ENCODE results near the gene SOS1. TPM values are rescaled to one million over a fixed set of nuclear protein-coding genes. Genes with fewer than 3 reads are reported as not detected.
"Not testable (repeated sequence)": the region's sequence is repeated elsewhere in the genome, so short reads cannot be mapped to it uniquely, and the experiment has no call there.

The SOS1 gene
- total RNA-seq, 1 donor from 2014 or later = 53.7 TPM

DNA sequence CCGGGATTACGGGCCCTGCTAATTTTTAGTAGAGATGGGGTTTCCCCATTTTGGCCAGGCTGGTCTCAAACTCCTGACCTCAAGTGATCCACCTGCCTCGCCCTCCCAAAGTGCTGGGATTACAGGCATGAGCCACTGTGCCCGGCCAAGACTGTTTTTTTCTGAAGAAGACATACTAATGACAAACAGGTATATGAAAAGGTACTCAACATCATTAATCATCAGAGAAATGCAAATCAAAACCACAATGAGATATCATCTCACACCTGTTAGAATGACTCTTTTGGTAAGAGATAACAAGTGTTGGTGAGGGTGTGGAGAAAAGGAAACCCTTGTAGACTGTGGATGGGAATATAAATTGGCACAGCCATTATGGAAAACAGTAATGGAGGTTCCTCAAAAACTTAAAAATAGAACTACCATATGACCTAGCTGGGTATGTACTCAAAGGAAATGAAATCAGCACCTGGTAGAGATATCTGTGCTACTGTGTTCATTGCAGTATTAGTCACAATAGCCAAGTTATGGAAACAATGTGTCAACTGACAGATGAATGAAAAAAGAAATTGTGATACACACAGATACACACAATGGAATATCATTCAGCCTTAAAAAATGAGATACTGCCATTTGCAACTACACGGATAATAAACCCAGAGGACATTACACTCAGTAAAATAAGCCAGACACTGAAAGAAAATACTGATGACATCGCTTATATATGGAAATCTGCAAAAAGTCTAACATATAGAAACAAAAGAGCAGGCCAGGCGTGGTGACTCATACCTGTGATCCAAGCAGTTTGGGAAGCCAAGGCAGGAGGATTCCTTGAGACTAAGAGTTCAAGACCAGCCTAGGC lies 20.8 kb downstream of the SOS1 start:
- DNase-seq (ENCODE audit: low spot score) = no peak

DNA sequence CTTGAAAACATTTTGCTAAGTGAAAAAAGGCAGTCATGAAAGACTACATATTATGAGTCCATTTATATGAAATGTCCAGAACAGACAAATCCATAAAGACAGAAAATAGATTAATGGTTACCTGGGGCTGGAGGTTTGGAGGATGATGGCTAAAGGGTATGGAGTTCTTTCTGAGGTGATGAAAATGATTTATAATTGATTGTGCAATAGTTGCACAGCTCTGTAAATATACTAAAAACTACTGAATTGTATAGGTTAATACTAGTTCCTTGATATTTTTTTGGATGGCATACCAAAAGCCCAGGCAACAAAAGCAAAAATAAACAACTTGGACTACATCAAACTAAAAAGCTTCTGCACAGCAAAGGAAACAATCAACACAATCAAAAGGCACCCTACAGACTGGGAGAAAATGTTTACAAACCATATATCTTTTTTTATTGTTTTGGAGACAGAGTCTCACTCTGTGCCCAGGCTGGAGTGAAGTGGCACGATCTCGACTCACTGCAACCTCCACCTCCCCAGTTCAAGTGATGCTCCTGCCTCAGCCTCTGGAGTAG lies 21.5 kb downstream of the SOS1 start:
- no peak for DNase-seq (ENCODE audit: low spot score)

GRCh38 chr2:39095624-39096023 lies 25.2 kb downstream of the SOS1 start:
- DNase-seq (ENCODE audit: low spot score) = no peak

GRCh38 chr2:39094717-39095363 lies 26.0 kb downstream of the SOS1 start:
- no peak for DNase-seq (ENCODE audit: low spot score)

DNA sequence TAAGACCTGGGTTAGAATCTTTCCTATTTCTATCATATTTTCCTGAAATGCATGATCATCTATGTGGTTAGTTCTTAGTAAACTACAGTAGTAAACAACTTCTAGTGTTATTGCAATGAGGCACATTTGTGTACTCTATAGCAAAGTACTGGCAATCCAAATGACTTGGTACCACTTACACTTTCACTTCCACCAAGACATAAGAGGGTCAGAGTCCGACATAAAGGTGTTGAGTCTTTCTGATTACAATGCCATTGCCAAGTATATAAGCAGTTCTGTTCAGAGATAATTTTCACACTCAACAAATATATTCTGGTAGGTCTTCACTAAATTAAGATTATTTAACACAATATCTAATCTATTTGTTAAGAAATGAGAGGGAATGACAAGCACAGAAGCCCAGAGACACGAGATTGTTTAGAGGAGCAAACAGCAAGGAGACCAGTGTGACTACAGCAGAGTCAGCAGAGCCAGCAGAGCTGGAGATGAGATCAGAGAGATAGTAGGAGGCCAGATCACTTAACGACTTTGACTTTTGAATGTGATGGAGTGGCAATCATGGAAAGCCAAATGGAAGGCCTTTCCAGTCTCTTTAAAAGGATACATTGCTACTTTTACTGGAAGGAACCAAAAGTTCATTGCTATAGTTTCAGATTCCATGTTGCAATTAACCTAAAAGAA lies 27.5 kb downstream of the SOS1 start:
- DNase-seq (ENCODE audit: low spot score) = no peak

GRCh38 chr2:39091543-39091942 lies 29.3 kb downstream of the SOS1 start:
- DNase-seq (ENCODE audit: low spot score) = no peak

- DNase-seq (ENCODE audit: low spot score) = no peak
These were observed 29.8 kb downstream of the SOS1 start for GRCh38 chr2:39091063-39091462.

DNA sequence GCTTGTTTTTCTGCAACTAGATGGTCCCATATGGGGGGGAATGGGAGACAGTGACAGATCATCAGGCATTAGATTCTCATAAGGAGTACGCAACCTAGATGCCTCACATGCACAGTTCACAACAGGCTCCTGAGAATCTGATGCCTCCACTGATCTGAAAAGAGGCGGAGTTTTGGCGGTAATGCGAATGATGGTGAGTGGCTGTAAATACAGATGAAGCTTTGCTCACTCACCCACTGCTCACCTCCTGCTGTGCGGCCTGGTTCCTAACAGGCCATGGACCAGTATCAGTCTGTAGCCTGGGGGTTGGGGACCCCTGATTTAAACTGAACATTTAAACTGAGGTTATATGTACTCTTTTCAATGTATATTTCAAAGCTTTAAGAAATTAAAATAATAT lies 40.7 kb downstream of the SOS1 start:
- no peak for DNase-seq (ENCODE audit: low spot score)

DNA sequence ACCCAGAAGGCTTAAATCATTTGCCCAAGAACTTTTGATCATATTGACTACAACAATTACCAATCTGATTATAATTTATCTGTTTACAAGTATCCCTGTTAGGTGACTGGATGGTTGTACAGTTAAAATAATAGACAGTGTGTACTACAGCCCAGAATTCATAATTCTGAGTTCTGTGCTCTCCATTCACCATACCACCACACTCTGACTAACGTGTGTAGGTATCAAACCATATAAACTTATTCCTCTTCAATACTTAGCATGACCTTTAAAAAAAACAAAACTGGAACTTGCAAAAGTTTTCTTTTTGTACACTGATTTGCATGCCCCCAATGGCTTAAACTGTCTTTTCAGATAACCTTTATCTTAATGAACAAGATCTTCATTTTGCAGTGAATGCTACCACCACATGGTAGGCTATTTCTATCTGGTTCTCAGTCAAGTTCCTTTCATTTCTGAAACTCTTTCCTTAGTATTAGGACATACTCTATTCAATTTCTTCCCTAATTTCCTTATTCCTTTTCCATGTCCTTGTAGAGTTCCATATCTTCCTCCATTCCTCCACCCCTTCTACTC lies 50.9 kb downstream of the SOS1 start:
- DNase-seq (ENCODE audit: low spot score) = no peak

DNA sequence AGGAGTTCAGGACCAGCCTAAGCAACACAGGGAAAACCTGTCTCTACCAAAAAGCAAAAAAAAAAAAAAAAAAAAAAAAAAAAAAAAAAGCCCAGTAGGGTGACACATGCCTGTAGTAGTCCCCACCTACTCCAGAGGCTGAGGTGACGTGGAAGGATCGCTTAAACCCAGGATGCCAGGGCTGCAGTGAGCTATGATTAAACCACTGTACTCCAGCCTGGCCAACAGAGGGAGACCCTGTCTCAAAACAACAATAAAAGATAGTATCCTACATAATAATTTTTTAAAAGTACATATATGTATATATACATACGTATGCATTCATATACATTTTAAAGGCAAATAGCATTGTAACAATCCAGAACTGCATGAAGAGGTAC lies 51.7 kb downstream of the SOS1 start:
- DNase-seq (ENCODE audit: low spot score) = no peak

GRCh38 chr2:39068299-39069135 lies 52.3 kb downstream of the SOS1 start:
- no peak for DNase-seq (ENCODE audit: low spot score)

DNA sequence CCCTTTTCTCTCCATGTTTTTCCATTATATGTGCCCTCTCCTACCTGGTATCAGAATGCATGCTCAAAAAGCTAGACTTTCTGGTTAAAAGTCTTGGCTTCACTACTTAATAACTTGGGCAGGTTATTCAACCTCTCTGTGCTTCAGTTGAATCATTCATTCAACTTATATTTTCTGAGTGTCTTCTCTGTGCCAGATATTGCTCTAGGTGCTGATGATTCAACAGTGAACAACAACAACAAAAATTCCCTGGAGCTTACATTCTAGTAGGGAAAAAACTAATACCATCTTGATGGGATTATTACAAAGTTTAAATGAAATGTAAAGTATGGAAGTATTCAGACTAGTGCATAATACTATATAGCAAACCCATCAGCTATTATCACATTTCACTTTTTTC lies 55.2 kb downstream of the SOS1 start:
- no peak for DNase-seq (ENCODE audit: low spot score)

DNA sequence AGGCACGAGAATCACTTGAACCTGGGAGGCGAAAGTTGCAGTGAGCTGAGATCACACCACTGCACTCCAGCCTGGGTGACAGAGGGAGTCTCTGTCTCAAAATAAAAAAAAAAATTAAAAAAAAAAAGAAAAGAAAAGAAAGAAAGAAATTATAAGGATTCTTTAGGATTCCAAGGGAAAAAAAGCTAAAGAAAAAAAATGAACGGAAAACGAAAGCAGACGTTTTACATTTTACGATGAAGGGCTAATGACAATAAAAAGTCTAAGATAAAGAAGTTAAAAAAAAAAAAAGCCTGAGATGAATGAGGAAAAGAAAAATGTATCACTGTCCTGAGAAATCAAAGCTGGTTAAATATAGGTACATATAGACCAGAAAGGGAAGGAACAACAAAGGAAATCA lies 58.5 kb downstream of the SOS1 start:
- no peak for DNase-seq (ENCODE audit: low spot score)

DNA sequence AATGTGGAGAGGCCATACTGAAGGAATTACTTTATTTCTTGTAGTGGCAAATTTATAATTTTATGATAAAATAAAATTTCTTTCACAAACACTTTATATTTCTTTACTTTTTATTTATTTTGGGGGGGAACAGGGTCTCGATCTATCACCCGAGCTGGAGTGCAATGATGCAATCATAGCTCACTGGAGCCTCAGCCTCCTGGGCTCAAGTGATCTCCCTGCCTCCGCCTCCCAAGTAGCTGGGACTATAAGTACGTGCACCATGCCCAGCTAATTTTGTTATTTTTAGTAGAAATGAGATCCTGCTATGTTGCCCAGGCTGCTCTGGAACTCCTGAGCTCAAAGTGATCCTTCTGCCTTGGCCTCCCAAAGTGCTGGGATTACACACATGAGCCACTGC lies 59.6 kb downstream of the SOS1 start:
- no peak for DNase-seq (ENCODE audit: low spot score)

DNA sequence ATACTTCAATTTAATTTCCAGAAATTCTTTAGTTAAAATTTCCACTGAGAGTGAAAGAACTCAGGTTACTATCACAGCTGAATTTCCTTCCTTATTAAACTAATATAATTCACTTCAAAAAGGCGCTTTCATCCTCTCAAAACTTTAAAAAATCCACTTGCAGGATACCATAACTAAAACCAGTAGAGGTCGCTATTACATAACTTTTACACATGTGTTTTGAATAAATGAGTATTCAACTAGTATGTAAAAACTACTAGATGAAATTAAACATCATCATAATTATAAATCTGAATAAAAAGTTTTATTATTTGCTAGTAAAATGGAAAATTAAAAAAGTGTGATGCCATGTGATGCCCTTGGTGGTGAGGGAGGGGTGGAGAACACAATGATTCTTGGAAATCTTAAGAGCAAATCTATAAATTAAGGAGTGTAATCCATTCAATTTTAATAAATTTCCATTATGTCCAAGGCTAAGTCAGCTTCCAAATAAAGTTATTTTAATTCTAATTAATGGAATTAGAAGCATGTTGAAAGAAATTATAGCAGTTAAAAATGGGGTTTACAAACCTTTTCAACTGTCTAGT lies 61.4 kb downstream of the SOS1 start:
- DNase-seq (ENCODE audit: low spot score) = no peak

- no peak for DNase-seq (ENCODE audit: low spot score)
These were observed 62.8 kb downstream of the SOS1 start for GRCh38 chr2:39058101-39058500.

GRCh38 chr2:39052665-39053064 lies 68.2 kb downstream of the SOS1 start:
- DNase-seq (ENCODE audit: low spot score) = not testable (repeated sequence)

- DNase-seq (ENCODE audit: low spot score) = no peak
These were observed 70.7 kb downstream of the SOS1 start for GRCh38 chr2:39050109-39050508.

DNA sequence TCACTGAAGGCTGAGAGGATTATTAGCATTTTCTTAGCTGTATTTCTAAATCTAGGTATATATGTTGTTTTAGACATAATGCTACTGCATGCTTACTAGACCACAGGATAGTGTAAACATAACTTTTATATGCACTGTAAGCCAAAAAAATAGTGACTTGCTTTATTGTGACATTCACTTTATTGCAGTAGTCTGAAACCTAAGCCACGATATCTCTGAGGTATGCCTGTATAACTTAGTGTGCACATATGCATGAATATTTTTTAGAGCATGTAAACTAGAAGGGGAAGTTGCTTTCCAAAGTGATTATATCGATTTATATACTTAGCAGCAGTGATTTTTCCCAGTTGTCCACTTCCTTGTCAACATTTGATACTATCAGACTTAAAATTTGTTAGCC lies 81.8 kb downstream of the SOS1 start:
- DNase-seq (ENCODE audit: low spot score) = no peak

- no peak for DNase-seq (ENCODE audit: low spot score)
These were observed 86.9 kb downstream of the SOS1 start for GRCh38 chr2:39033980-39034379.

GRCh38 chr2:39027421-39027820 lies 93.4 kb downstream of the SOS1 start:
- no peak for DNase-seq (ENCODE audit: low spot score)

All from ureter (tissue), 1 donor.